NCI-H446 treated with DMSO at 0.1 percent for 48 hours (cell line): Measurements from ENCODE around the gene FADD.

Source experiments
- DNase-seq: peaks from one replicate; lab custom pipeline; 2025; lab: John Stamatoyannopoulos, UW

FADD gene, protein sequence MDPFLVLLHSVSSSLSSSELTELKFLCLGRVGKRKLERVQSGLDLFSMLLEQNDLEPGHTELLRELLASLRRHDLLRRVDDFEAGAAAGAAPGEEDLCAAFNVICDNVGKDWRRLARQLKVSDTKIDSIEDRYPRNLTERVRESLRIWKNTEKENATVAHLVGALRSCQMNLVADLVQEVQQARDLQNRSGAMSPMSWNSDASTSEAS

DNA sequence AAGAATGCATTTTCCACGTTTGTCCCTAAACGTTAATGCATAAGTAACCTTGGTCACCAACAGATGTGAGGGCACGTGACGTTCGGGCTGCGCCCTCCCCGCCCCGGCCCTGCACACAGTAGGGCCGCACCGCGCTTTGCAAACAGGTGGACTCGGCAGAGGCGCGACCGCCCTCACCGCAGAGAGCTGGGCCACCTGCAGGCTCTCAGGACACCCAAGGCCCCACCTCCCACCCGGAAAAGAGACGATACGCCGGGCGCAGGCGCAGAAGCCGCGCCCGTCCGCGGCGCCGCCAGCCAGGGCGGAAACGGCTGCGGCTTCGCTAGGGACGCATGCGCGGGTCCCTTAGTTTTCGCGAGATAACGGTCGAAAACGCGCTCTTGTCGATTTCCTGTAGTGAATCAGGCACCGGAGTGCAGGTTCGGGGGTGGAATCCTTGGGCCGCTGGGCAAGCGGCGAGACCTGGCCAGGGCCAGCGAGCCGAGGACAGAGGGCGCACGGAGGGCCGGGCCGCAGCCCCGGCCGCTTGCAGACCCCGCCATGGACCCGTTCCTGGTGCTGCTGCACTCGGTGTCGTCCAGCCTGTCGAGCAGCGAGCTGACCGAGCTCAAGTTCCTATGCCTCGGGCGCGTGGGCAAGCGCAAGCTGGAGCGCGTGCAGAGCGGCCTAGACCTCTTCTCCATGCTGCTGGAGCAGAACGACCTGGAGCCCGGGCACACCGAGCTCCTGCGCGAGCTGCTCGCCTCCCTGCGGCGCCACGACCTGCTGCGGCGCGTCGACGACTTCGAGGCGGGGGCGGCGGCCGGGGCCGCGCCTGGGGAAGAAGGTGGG lies at the start of gene FADD:
Gene FADD, plus strand, starts transcription at position 377 of the 831 bp plus-strand sequence. Its CDS starts 164 bp downstream, at position 541.
- DNase-seq = peak; percentile 71

DNA sequence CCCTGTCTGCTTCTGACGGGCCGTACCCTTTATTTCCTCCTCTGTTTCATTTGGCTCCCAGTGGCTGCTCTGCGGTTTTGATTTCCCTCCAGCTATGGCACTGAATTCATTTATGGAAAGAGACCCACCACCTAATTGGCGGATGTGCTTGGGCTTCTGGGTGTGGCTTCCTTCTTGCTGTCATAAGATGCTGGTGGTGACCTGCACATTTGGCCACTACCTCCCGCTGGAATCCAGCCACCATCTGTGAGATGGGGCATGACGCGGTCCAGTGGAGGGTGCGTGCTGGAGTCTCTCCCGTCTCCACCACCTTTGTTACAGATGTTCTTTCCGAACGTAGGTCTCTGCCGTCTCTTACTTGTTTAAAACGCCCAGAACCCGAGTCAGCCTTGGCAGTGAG lies 47.7 kb upstream of the FADD start:
- no peak for DNase-seq

DNA sequence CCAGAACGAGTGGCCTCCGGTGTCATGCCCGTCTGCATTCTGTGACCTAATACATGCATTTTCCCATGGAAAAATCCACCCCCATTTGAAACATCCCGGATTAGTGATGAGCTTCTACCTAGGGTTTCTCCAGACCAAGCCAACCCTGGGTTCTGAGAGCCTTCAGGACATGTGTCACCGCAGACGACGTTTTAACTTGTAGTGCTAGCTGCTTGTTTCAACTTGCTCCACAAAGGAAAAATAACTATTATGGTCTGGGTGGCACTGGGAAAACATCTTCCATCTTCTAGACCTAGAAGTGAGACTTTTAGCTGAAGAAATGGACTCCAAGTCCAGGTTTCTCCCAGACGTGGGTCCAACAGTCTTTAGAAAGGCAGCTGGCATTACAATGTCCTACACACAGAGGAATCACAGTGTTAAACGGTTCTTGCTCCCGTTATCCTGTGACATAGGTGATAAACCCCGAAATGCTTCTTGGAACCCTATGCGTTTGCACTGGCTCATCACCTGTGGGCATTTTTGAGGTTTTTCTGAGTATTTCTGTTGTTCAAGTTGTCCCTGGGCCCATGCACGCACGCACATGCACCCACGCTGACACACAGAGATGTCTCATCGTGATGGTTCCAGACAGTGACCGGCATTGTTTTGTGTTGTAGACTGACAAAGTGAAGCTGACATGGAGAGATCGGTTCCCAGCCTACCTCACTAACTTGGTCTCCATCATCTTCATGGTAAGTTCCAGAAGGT lies 46.6 kb upstream of the FADD start:
- DNase-seq = no peak

DNA sequence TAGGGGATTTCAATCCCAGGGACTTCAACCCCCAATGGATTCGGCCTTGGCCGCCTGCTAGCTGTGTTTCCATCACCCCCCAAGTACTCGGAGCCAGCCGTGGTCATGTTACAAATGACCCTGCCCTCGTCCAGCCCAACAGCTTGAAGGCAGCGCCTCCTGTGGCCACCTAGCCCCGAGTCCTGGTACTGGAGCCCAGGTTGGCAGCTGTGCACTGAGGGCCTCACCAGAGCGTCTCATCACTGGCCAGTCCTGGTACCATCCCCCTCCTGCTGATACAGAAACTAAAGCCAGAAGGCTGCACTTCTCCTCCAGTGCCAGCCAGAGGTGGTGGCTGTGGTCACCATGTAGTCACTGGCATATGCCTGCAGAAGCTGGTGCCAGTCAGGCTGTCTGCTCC lies 44.9 kb upstream of the FADD start:
- no peak for DNase-seq

DNA sequence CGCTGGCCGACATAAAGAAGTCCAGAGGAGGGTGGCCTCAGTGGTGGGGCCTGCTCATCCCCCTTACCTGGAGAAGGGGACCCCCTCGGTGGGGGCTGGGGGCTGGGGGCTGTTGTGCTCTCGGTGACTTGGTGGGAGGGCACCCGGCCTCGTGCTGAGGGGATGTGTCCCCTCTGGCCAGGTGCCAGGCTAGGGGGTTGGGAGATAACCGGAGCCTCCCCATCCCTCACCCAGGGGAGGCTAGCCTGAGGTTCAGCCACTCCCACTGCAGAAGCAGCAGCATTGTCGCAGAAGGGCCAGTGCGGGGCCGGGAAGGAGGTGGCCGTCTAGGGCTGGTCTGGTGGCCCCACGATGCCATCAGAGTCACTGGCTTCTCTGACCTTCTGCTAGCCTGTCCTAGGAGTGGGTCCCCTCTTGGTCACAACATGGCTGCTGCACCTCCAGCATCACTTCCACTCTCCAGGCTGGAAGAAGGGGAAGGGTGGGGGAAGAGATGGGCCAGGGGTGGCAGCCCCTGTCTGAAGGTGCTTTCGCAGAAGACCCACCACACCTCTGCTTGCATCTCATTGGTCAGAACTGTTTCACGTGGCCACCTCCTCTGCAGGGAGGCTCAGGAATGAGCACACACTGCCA lies 44.2 kb upstream of the FADD start:
- DNase-seq = no peak

DNA sequence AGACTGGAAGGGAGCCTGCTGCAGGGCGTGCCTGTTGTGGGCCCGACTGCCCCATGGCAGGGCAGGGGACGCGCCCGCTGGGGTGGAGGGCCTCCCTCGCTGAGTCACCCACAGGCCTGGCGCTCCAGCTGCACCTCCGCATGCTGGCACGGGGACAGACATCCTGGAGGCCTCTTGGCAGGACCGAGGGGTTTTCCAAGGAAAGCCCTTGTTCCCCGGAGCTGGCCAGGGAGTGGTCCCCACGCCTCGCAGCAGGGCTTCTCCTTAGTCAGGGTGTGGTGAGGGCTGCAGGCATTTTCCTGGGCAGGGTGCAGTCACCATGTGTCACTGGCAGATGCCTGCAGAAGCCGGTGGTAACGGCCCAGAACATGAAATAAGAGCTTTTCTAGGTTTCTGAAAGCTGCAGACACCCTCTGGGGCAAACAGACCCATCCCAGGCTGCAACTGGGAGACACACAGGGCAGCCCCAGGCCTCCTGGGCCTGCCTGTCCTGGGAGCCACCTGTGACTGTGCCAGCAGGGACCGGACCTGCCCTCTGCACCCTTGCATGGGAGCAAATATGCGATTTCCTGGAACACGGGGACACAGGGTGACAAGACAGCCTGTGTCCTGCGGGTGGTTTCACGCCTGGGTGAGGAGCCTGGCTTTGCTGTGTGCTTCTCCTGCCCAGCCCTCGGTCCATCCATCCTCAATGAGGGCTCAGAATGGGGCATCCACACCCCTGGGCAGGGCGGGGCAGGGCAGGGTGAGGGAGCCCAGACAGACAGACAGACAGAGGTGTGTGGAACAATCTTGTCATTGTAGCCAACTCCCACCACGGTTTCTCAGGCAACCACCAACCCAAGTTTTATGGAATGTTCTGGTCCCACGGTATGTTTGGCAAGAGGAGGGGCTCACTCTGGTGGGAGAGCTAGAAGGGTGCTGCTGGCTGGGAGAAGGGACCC lies 43.2 kb upstream of the FADD start:
- DNase-seq = no peak

DNA sequence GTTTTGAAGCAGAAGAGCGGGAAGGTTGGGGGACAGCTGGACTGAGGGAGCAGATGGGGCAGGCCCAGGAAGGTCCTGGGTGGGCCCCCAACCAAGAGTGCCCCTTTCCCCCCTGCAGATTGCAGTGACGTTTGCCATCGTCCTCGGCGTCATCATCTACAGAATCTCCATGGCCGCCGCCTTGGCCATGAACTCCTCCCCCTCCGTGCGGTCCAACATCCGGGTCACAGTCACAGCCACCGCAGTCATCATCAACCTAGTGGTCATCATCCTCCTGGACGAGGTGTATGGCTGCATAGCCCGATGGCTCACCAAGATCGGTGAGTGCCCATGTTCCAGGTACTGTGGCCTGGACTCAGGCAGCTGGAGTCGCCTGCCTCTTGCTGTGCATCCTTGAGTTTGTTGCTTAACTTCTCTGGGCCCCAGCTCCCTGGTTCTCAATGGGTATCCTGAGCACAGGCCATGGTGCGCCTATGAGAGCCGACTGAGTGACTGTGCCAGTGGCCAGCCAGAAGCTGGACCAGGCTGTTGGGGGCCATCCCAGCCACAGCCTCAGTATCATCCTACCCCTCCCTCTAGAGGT lies 42.0 kb upstream of the FADD start:
- DNase-seq = no peak

DNA sequence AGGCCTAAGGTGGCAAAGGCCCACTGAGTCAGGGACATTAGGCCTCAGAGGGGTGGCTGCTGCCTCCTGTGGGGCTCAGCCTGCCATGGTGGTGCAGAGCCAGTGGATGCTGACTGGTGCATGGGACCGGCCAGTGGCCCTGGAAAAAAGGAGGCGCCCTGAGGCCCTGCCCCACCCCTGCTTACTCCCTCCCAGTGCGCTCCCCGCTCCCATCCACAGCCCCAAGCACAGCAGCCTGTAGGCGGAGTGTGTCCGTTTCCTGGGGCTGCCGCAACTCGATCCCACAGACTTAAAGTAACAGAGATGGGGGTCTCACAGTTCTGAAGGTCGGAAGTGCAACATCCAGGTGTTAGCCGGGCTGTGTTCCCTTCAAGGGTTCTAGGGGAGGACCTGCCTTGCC lies 38.4 kb upstream of the FADD start:
- DNase-seq = no peak

DNA sequence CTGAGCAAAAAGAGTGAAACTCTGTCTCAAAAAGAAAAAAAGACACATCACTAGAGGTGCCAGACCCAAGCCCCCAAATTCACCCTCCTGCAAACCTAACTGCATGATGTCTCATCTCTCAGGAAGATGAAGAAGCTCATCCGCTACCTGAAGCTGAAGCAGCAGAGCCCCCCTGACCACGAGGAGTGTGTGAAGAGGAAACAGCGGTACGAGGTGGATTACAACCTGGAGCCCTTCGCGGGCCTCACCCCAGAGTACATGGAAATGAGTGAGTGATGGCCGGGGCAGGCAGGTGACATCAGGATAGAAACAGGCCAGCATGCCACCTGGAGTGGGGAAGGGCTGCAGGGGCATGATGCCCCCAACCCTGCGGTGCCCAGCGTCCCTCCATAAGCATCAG lies 36.0 kb upstream of the FADD start:
- no peak for DNase-seq

DNA sequence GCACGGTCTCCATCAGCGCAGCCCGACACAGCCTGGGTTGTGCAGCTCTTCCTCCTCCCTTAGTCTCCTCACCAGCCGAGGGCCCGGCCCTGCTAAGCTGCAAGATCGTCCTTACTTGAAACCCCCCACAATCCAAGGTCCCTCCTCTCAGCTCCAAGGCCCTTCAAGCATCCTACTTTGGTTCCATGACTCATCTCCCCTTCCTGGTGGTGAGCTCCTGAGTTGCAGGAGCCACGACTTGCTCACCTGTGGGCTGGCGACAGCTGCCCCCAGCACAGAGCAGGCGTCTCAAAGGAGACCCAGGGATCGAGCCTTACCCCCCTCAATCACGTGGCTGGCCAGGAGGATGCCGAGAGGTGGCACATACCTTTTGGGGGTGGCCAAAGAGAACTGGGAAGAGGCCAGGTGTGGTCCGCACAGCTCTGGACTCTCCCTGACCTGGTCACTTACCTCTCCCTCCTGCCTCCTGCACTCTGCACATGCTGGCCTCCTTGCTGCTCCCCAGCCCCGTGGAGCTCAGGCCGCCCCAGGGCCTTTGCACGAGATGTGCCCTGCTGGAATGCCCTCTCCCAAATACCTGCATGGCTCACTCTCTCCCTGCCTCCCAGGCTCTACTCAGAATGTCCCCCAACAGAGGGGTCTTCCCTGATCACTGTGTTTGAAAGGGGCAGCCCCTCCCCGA lies 35.2 kb upstream of the FADD start:
- DNase-seq = no peak

DNA sequence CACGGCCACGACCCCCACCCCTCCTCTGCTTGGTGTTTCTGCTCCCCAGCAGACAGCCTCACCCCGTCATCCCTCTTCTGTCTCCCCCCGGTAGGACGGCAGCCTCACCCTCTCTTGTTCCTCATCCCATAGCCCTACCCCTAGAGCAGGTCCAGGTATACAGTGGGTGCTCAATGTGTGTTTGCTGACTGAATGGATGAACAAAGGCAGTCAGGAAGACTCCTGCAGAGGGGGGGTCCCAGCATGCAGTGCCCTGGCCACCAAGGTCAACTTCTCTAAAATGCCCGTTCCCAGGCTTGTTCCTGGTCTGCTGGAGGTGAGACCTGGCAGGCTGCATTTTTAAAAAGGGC lies 34.7 kb upstream of the FADD start:
- DNase-seq = no peak

DNA sequence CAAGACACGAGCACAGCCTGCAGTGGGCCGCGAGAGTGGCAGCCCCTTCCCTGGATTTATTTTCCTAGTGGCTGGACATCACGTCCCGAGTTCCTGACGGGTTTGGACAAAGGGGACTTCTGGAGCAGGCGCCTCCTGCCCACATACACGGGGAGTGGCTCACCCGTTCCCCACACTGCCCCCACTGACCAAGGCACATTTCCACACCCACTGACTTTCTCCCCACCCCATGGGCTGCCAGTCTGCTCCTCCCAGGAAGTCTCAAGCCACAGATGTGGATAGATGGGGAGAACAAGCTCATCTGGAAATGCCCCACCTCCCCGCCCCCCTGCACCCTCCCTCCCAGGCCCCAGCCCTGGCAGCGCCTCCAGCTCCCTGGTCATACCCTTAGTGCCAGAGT lies 34.0 kb upstream of the FADD start:
- no peak for DNase-seq

DNA sequence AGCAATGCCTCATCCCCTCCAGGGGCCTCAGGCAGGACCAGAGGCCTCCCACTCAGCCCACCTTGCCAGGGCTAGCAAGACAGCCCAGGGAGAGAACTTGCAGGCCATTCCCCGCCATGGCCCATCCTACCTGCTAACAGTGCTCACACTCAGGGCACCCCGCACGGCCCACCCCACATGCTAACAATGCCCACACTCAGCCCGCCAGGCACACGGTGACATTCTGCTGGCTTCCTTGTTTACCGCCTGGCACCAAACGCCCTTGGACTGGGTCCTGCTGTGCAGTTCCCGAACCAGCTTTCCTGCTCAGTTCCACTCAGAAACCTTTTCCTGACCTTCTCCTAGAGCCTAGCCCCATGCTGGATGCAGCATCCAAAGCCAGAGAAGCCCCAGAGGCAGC lies 33.5 kb upstream of the FADD start:
- DNase-seq = no peak

DNA sequence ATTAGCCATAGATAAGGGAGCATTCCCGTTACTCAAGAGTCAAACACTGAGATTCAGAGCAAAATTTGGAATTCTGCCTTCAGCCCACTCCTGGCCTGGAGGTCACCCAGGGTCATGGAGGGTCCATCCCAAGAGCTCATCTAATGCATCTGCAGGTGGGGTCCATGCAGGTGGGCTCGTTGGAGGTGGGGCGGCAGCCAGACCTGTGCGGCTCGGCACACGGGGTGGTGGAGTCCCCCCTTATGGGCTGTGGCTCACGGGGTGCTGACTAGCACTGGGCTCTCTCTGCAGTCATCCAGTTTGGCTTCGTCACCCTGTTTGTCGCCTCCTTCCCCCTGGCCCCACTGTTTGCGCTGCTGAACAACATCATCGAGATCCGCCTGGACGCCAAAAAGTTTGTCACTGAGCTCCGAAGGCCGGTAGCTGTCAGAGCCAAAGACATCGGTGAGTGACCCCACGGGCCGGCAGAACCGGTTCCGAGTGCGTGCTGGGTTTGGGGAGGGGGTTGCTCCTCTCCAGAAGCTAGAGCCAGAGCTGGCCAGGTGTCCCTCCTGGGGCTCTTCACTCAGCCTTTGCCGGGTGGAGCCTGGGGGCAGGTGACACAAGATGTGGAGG lies 32.4 kb upstream of the FADD start:
- no peak for DNase-seq

DNA sequence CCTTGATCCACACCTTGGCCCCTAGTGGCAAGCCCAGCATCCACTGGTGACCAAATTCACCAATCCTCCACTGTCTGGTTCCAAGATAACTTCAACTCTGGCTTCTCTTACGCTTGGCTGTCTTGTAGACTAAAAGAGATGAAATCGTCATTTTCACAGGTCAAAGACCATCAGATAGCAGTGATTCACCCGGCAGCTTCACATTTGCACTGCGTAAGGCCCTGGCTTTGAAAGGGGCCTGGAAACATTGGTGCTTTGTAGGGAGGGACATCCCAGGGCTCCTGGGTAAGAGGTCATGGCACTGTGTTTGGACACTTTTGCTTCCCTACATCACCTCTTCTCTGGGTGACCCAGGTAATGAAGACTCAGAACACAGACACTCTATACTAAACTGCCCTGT lies 30.1 kb upstream of the FADD start:
- DNase-seq = no peak

DNA sequence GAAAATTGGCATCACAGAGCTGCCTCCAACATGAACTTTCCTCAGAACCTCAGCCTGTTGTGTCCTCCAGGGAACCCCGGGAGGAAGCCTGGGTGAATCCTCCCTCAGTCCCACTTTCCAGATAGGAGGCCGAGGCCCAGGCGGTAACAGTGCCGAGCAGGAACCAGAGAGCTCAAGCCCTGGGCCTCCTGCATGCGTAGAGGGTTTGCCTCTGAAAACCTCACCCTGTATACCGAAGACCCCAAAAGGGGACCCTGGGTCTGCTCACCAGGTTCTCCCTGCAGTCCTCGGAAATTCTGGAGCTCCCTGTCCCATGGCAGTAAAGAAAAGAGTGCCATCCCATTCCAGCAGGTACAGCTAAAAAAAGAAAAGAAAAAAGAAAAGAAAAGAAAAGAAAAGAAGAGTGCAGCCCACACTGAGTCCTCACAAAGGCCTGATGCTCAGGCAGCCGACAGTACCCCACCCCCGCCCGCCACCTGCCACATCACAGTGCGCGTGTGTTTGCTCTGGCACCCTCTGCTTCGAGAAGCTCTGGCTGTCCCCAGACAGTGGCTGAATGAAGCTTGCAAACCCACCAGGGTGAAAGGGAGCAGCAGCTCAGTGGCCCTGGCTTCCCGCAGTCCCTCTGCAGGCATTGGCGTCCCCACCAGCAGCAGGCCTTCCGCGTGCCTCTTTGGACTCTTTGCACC lies 28.4 kb upstream of the FADD start:
- DNase-seq = no peak

DNA sequence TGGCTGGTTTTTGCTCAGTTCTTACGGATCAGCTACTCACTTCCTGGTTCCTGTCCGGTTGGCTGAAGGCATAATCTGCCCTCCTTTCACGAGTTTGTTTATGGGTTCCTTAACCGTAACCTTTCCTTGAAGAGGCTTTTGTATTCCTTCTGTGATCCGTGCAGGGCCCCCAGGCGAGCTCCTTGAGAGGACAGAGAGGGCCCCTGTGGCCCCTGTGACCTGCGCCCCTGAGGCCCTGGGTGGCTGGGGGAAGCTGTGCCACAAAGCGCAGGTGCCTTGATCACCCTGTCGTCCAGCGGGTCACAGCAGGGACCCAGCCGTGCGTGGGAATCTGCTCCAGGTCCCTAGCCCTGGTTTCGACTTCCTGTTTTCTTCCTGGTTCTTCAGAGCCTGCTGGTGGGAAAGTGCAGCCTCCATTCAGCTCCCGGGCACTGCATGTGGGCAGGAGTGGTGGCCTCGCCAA lies 27.8 kb upstream of the FADD start:
- DNase-seq = no peak

DNA sequence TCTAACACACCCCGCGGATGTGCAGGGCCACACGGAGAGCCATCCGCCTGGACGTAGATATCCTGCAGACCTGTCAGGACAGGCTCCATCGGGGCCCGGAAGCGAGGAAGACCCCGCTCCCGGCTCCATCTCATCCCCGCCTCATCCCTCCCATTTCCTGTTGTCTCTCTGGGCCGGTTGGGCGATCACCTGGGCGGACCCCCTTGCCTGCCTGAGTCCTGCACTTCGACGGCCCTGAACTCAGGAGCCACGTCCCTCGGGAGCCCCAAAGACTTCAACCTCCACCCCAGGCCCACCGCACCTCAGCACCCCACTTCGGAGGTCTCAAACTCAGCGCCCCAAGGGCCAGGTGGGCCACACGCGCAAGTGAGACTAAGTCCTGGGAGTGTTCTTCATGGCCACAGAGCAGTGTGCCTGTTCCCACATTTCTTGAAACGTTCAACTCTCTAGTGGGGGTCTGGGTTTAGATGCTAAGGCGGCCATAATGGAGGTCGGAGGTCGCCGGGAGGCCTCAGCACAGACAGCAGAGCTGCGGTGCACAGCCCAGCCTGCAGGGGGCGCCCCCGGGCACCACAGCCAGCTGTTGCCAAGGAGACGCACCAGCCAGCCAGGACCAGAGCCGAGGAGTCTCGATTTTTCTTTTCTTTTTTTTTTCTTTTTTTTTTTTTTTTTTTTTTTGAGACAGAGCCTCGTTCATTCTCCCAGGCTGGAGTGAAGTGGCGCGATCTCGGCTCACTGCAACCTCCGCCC lies 26.0 kb upstream of the FADD start:
- no peak for DNase-seq

DNA sequence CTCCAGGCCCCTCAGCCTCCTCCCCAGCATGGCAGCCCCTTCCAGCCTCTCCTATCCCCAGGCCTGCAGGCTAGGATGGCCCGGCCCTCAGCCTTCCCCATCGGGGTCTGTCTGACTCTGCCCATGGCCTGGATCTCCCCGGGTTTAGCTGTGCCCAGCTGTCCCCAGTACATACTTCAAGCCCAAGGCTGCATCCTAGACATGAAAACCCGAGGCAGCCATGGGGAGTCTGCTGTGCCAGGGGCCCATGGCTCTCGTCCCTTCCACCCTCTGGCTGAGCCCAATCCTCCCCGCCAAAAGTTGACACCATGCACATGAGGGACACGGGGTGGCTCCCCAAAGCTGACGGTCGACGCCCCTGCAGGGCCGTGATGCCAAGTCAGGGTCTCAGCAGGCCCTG lies 22.2 kb upstream of the FADD start:
- no peak for DNase-seq
